Uterus (tissue), 2 donors: Measurements from ENCODE around the gene APLP1.

Experiments used
- POLR2A ChIP-seq, 2 donors: fragments of 450-650 bp; IDR thresholded peaks; one replicate each; pipeline ENCODE4 v1.6.1; 2016; ENCODE audit warnings: antibody characterized with exemption in 2 of 2, mild to moderate bottlenecking in 1 of 2, moderate library complexity in 1 of 2
- TF ChIP-seq, protein P1 (sequence below), 4 experiments: fragments of 200-600 bp in 2 of 4; fragments of 450-650 bp in 2 of 4; sonication (generic) in 2 of 4; IDR thresholded peaks; one replicate each; pipeline ENCODE4 v1.5.1; 2016 to 2019; ENCODE audit warnings: antibody characterized with exemption in 4 of 4, mild to moderate bottlenecking in 2 of 4, moderate library complexity in 1 of 4

DNA sequence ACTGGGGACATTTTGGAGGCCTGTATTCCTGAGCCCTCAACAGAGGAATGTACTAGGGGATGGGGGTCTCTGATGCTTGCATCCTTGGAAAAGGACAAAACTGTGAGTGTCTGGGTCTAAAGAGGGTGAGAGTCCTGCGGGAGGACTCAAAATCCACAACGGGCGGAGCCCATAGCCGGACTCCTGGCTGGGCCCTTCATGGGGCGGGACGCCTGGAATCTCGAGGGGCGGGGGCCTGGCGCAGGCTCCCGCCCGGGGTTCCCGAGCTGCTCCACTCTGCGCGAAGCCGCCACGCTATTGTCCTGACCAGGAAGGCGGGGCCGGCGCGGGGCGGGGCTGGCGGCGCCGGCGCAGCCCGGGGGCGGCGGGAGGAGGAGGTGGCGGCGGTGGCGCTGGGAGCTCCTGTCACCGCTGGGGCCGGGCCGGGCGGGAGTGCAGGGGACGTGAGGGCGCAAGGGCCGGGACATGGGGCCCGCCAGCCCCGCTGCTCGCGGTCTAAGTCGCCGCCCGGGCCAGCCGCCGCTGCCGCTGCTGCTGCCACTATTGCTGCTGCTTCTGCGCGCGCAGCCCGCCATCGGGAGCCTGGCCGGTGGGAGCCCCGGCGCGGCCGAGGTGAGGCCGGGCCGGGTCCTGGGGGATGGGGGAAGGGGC lies at the start of gene APLP1:
- TF ChIP-seq, protein P1, sequence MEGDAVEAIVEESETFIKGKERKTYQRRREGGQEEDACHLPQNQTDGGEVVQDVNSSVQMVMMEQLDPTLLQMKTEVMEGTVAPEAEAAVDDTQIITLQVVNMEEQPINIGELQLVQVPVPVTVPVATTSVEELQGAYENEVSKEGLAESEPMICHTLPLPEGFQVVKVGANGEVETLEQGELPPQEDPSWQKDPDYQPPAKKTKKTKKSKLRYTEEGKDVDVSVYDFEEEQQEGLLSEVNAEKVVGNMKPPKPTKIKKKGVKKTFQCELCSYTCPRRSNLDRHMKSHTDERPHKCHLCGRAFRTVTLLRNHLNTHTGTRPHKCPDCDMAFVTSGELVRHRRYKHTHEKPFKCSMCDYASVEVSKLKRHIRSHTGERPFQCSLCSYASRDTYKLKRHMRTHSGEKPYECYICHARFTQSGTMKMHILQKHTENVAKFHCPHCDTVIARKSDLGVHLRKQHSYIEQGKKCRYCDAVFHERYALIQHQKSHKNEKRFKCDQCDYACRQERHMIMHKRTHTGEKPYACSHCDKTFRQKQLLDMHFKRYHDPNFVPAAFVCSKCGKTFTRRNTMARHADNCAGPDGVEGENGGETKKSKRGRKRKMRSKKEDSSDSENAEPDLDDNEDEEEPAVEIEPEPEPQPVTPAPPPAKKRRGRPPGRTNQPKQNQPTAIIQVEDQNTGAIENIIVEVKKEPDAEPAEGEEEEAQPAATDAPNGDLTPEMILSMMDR (IDR thresholded peaks at IDR 0.05) = no peak
- no peak for TF ChIP-seq POLR2A (IDR thresholded peaks at IDR 0.05)
